IMR-90 (cell line): Measurements from ENCODE around the gene ZSWIM5.

ENCODE experiments used
- BHLHE40 ChIP-seq: fragments of 150-350 bp; IDR thresholded peaks from 2 replicates; pipeline ENCODE4 v1.6.1; 2016; ENCODE audit warnings: mild to moderate bottlenecking, low read depth, low read length
- CTCF ChIP-seq: conservative IDR thresholded peaks from 2 replicates; pipeline ENCODE4 v1.5.1; 2012; ENCODE audit warnings: mild to moderate bottlenecking, low read depth, low read length, improper control_type of control experiment
- ELK1 ChIP-seq: fragments of 150-350 bp; IDR thresholded peaks from 2 replicates; pipeline ENCODE4 v1.6.1; 2016; ENCODE audit warnings: low read depth, mild to moderate bottlenecking, low read length, moderate library complexity, borderline replicate concordance
- MAFK ChIP-seq: IDR thresholded peaks from 2 replicates; pipeline ENCODE4 v1.6.1; 2012; ENCODE audit warnings: low read depth, low read length, improper control_type of control experiment
- MXI1 ChIP-seq: IDR thresholded peaks from 2 replicates; pipeline ENCODE4 v1.6.1; 2012; ENCODE audit warnings: low read depth, mild to moderate bottlenecking, low read length, moderate library complexity, borderline replicate concordance
- NFE2L2 ChIP-seq: fragments of 150-350 bp; IDR thresholded peaks from 2 replicates; pipeline ENCODE4 v1.6.1; 2016; ENCODE audit warnings: low read depth, mild to moderate bottlenecking, low read length
- POLR2A ChIP-seq: IDR thresholded peaks from 2 replicates; pipeline ENCODE4 v1.6.1; 2012; ENCODE audit warnings: mild to moderate bottlenecking, low read depth, low read length
- RAD21 ChIP-seq: IDR thresholded peaks from 2 replicates; pipeline ENCODE4 v1.6.1; 2012; ENCODE audit warnings: low read length, improper control_type of control experiment
- RFX5 ChIP-seq: IDR thresholded peaks from 2 replicates; pipeline ENCODE4 v1.8.0; 2012; ENCODE audit warnings: low read depth, mild to moderate bottlenecking, low read length, moderate library complexity

GRCh38 chr1:45135316-45135715 is 71.1 kb downstream of the ZSWIM5 start:
- TF ChIP-seq POLR2A (no peak), MXI1 (no peak), CTCF (no peak), MAFK (no peak), RAD21 (no peak), ELK1 (no peak), BHLHE40 (no peak), NFE2L2 (no peak), RFX5 (no peak)
